Fibroblast of skin of abdomen (primary cell): ENCODE measurements around the gene SLC24A4.

ENCODE experiments used
- DNase-seq: peaks from one replicate; pipeline ENCODE4 v3.0.0-alpha.2; 2013

Gene SLC24A4

DNA sequence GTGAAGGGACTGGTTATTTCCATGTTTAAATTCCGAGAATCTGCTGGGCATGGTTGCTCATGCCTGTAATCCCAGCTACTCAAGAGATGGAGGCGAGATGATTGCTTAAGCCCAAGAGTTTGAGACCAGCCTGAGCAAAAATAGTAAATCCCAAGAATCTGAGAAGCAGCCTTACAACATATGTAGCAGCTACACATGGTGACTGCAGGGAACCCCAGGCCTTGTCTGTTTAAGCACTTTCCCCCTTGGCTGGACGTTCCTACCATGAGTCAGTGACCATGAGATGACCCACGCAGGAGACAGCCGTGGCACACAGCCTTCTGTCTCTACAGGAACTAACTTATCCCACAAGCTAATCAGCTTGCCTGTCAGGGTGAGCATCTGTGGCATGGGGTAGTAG lies 5.5 kb upstream of the SLC24A4 start:
- peak; percentile 14 for DNase-seq

DNA sequence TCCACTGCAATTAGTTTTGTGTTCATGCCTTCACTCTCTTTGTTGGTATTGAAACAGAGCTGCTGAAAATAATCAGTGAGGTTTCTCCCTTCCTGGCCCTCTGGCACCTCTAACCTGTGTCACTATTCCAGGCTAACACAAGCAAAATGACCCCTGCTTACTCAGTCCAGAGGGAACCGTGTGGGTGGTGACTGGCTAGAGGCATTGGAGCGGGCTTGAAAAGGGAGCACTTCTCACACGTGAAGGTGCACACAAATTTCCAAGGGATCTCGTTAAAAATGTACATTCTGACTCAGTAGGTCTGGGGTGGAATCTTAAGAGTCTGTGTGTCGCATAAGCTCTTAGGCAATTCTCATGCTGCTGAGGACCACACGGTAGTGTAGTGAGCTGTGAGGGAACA lies 1.3 kb upstream of the SLC24A4 start:
- no peak for DNase-seq

DNA sequence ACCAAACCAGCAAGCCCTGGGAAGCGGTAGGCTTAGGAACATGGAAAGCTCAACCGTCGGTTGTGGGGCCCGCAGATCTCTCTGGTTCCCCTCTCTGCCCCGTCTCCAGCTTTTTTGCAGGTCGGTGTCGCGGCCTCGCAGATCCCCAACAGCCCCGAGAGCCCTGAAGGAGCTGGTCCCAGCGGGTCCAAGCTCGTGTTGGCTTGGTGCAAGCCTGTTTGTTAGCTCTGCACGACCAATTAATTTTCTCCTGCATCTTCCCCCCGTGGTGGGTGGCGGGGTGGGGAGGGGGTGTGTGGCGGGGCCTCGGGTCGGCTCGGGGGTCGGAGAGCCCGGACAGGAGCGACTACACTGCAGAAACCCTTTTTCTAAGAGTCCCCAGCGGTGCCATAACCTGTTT lies 449 bp upstream of the SLC24A4 start:
- no peak for DNase-seq

DNA sequence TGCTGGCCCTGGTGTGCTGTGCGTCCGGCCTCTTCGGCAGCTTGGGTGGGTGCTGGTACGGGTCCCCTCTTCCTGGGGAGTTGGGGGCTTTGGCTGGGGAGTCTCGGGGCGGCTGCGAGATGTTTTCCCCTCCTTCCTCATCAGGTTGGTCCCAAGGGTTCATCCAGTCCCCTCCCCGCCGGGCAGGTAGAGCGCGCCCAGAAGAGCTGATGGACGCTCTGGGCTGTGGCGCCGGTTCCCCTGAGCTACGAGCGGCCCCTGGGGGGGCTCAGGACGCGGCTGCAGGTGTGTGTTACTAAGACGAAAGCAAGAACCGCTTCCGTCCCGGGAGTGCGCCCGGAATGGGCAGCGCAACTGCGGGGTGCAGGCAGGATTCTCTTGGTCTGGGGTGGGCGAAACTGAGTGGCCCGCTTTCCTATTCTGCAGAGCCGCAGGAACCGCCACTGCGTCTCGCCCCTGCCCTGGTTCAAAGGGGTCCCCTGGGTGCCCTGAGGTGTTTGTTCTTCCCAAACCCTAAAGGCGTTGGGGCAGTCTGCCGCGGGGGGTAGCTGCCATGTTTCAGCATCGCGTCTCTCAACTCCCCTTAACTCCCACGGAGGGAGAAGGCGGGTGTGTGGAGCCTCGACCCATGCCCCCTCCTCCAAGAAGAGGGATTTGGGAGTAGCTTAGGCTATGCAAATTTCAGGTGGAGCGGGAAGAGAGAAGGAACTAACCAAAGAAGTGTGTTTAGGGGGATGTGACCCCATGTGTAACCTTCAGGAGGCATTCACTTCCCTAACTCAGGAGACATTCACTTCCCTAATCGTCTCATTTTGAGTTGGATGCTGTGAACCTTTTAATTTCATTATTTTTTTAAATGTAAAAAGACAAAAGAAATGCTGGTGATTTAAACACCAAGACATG lies 1.2 kb downstream of the SLC24A4 start:
- DNase-seq, result no peak

DNA sequence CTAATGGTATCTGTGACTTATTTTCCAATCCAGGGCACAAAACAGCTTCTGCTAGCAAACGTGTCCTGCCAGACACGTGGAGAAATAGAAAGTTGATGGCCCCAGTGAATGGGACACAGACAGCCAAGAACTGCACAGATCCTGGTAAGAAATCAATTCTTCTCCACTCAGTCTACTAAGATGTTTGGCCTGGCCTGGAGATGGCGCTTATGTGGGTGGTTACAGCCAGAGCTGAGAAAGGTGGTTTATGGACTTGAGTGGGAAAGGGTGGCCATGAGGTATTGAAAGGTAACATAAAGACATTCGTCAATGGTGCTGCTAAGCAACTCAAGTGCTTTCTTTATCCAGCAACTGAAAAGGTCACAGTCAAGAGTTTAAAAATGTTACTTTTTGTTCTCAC lies 2.9 kb downstream of the SLC24A4 start:
- no peak for DNase-seq

DNA sequence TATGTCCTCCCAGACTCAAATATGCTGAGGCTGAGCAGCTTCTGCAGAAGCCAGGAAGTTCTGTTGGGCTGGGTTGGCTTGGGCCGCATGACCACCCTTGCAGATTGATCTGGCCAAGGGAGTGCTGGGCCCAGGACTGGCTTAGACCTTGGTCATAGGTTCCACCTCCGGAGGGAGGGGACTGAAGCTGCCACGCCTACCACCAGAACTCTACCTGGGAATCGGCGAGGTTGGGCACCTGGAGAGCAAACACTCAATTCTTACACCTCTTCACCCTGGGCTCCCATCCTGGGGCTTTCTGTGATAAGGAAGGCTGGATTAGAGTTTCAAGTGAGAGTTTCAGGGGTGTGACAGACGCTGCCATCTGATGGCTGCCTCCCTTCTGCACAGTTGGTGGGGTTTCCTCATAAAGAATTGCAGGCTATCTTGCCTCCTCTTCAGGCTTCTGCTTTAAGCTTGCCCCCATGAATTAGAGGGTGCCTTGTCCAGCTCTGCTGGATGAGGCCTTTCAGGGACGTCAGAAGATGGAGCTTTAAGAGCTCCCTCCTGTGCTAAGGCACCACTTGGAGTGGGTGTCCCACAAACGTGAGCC lies 5.8 kb downstream of the SLC24A4 start:
- no peak for DNase-seq

DNA sequence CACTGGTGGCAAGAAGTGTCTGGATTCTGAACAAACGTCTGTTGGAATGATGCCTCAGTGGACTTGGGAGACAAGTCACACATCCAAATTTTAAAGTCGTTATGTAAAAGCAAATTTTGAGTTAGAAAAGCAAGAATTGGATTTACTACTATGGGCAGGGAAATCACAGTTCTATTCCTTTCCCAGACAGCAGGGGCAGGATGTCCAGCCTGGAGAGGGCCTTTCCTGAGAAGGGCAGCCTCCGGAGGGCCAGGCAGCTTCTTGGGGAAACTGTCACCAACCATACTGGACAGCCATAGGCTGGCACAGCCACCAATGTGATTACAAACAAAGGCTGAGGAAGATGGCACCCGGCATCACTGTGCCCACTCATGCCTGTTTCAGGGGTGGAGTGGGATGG lies 11.1 kb downstream of the SLC24A4 start:
- no peak for DNase-seq

DNA sequence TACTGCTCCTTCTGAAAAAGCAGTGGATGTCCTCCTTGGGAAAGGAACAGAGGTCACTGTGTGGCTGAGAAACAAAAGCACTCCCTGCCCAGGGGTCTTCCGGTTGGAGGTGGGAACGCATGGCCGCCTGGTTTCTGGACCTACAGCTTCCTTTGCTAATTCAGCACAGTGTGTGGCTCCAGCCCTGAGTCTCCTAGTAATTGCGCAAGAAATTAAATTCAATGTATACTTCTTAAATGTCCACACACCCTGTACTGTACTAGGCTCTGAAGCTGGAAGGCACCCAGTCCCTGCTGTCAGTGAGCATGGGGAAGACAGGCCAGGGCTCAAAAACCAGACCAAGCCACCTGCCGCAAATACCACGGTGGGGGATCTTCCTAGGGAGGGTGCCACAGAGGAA lies 13.4 kb downstream of the SLC24A4 start:
- DNase-seq, result no peak

DNA sequence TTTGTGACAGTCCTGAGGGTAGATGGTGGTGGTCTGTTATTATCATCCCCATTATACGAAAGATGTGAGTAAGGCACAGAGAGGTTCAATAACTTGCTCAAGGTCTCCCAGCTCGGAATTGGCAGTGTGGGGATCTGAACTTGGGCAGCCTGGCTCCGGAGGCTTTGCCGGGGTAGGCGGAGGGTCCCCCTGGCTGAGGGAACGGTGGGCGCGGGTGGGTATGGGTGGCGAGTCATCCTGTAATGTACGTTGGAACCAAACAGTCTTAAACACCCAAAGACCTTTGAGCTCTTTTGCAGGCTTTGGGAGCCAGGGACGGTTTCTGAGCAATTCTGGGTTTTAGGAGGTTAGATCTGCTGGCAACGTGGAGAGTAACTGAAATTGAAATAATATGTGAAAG lies 16.5 kb downstream of the SLC24A4 start:
- no peak for DNase-seq

DNA sequence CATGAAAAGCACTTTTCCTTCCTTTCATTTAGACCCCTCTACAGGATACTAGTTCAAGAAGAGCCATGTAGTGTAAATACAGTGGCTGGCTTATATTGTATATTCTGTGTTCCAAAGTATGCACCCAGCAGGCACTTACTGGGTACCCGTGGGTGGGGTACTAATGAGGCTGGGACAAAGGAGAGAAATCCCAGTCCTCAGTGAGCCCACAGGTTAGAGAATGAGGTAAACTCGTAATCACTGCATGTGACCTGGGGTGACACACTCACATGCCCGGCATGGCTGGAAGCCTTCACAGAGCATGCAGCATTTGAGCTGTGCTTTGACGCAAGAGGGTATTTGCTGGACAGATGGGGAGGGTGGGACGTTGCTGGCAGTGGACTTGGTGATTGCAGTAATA lies 17.1 kb downstream of the SLC24A4 start:
- no peak for DNase-seq

DNA sequence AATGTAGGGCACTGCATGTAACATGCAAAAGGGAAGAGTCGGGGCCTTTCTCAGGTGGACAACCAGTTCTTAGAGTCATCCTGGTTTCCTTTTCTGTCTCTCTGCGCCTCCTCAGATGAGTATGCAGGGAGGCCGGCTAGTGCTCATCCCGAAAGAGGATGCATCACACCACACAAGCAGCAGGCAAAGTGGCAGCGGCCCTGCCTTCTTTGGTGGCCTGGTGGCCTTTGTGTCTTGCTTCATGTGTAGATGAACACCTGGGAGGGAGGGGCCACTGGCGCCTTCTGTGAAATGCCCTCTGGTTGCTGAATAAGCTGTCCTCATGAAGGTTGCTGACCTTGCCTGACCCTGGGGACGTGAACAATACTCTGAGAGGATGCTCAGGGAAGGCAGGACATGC lies 18.0 kb downstream of the SLC24A4 start:
- no peak for DNase-seq

DNA sequence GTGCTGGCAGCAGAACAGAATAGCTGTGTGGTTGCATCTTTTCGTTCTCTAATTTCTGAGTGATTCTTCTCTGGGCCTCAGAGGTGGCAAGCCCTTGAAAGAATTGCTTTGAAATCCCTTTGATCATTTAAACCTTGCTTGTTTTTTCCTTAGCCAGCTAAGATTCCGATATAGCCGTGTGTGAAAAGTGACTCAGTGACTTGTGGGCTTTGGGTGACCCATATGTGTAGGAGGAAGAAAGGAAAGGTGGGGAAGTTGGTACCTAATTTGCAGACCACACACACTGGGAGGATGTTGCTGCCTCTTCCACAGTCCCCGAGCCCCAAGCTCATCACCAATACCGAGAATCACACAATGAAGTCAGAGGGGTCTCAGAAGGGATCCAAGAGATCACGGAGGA lies 18.8 kb downstream of the SLC24A4 start:
- DNase-seq, result no peak

DNA sequence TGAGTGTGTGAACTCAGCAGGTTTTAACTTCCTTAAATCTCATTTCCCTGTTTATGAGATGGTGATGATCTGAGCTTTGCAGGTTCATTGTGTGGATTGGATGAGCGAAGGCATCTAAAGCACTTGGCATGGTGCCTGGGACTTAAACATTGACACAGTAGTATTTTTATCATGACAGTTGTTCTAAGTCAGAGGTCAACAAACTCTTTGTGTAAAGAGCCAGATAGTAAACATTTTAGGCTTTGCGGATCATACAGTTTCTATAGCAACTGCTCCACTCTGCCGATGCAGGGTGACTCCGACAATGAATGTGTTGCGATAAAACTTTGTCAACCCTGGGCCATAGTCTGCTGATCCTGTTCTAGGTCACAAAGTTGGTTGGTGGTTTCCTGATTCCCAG lies 25.2 kb downstream of the SLC24A4 start:
- no peak for DNase-seq

DNA sequence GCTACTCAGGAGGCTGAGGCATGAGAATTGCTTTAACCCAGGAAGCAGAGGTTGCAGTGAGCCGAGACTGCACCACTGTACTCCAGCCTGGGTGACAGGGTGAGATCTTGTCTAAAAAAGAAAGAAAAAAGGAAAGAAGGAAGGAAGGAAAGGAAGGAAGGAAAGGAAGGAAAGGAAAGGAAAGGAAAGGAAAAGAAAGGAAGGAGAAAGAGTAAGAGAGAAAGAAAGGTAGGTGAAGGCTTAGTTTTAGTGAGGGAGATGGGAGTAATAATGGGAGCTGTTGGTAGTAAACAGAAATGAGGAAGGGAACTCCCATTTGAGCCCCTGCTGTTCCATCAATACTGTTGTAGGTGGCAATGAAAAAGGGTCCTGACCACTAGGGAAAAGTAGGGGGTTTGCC lies 28.8 kb downstream of the SLC24A4 start:
- DNase-seq, result no peak

DNA sequence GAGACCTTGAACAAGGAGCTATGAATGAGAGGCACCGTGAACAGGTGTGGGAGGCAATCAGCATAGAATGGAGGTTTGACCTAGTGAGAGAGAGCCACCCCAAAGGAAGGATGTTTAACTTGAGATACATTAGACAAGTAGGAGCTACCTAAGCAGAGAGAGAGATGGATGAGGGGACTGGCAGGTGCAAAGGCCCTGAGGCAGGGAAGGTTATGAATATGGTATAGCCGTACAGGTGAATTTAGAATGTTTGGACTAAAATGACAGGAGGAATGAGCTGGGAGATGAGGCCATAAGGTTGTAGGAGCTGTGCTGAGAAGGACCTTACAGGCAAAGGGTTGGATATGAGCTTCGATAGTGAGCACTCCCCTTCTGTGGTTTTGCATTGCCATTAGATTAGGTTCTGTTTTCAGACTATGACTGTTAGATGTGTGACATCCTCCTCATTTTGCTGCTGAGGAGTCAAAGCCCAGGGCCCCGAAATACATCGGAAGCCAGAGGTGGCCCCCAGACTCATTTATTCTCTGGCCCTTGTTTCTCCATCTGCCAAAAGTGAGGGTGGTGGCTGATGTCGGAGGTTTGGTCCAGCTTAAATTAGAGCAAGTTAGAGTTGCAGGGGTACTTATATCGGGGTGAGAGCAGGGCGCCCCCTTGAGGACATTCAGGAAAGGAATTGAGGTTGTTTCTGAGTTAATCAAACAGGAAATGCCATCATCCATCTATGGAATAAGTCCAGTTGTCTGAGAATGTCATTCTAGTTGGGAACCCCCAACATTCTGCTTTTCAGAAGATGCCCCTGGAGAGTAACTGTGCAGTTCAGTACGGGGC lies 29.4 kb downstream of the SLC24A4 start:
- DNase-seq, result peak; percentile 10

DNA sequence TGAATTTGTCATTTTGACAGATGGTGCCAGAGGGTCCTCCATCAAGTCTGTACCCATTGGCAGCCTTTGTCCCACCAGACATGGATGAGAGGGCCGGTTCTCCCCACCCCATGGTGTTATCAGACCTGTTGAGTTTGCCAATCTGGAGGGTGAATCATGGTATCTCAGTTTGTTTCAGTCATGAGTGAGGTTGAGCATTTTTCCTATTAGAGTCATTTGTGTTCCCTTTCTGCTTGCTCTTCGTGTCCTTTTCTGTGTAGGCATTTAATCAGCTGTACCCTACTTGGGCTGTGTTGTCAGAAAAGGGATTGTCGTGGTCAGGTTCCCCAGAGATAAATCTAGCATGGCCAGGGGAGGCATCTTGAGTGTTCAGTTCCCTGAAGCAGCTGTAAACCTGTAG lies 30.5 kb downstream of the SLC24A4 start:
- no peak for DNase-seq

DNA sequence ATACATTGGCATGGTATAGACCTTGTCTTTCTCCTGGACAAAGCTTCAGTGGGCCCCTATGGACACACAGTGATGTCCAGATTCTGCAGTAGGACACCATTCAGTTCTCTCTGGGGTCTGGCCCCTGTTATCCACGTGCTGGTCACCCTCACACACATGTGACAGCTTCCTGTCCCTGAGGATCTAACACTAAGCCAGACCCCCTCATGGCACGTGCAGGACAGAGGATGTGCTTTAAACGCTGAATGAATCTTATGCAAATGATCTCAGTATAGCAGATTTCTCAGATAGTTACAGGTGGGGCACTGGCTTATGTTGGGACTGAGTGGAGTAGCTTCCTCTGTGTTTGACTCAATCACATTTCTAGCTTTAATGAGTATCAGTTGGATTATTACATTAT lies 33.7 kb downstream of the SLC24A4 start:
- DNase-seq, result no peak

DNA sequence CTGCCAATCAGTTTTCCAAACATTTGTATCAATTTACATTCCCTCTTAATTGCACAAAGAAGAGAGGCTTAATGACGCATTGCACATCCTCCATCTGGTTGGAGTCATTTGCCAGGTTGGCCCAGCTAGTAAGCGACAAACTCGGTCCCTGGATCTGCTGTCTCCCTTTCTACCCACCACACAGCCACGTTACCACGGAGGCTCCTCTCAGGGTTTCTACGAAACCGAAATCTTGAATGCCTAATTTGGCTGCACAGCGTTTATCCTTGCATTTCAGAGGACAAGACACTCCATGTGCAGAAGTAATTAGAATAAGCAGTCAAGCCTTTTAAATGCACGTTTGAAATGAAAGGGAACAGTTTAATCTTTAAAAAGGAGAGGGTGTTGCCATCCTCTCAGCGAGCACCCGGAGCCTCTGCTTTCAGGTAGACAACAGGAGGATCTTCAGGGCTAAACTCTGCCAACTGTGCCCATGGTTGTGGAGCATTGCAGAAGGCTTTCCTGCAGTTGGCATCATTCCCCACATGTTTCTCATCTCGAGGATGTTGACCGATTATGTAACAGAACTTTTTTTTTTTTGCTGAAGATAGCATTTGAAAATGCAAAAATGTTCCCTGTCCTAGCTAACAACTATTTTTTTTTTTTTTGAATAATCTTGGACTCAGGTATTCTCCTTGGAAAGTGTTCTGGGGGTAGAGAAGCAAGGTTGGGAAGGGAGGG lies 37.8 kb downstream of the SLC24A4 start:
- DNase-seq, result no peak

DNA sequence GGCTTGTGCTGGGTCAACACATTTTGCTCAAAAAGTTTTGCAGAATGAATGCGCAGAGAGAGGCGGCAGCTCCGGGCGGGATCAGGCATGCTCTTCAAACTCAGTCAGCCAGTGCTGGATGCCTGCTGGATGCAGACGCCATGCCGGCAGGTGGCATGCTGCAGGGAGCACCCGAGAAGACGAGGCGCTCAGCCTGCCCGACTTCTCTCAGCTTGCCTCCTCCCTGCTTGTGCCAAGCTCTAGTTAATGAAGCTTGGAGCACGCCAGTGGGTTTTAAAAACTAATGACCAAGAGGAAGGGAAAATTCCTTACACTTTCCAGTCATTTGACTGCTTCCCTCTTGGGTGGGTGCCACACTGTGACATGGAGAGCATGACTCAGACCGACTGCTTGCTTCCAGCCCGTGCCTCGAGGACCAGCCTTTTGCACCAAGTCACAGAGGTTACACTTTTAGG lies 39.8 kb downstream of the SLC24A4 start:
- peak; percentile 14 for DNase-seq

DNA sequence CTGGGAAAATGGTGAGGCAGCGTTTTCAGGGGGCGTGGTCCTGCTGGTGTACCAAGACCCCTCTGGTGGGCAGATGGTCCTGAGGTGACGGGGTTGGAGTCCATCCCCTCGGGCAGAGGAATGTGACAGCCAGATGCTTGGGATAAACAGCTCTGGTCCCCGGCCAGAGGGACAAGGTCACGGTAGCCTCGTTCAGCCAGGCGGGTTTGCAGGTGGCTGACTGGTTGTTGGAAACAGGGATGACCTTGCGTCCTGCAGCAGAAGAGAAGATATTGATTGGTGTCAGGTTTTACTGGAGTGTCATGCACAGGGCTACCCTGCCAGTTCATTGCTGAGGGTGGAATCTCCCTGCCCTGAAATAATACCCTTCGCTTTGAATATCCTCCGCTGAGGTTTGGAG lies 43.3 kb downstream of the SLC24A4 start:
- DNase-seq, result no peak

DNA sequence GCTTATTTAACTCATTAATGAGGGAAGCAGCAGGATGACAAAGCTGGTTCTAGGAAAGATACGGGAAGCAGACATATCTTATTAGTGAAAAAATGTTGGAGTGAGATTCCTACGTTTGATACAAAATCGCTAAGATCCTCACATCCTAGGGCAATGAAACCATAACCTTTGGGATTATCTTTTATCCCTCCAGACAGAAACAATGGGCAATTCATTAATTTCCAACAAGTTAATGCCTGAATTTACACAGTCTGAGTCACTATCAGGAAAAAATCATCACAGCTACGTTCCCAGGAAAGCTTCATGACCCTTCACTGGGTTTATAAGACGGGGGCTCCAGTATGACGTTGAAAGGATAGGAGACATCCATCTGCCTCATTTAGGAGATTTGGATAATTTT lies 45.0 kb downstream of the SLC24A4 start:
- DNase-seq, result no peak

DNA sequence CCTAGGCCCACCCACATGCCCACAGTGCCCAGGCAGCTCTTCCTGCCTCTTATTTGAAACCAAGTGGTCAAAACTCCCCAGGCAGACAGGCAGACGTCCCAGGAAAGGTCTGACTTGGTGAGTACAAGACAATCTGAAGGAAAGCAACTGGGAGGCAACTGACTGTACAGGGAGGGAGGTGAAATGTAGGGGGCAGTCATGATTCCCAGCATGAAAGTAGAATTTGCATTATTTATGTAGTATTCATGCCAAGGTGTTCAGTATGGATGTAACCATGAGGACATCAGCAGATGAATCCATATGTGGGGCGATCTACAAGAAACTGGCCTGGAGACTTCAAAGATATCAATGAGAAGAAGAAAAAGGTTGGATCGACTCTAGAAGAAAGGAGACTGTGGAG lies 46.1 kb downstream of the SLC24A4 start:
- DNase-seq, result no peak

DNA sequence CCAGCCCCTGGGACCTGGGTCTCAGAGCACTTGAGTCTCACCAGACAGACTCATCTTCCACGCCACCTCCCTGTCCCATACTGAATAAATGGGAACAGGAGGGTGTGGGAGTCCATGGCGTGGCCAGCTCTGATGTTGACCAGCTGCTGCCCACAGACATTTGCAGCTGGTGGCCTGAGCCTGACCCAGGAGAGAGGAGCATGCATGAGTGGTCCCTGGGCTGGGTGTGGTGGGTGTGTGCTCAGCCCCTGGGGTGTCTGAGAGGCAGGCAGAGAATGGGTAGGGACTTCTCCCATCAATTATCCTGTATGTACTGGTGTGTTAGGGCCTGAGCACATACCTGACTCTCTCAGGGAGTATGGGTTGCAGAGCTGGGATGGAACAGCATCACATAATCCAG lies 49.3 kb downstream of the SLC24A4 start:
- no peak for DNase-seq
